Suprapubic skin (tissue), 3 donors: ENCODE results near the gene CCDC54.

Experiments
- CTCF ChIP-seq, 2 donors: fragments of 200-600 bp in 1 of 2; fragments of 450-650 bp in 1 of 2; sonication (generic) in 1 of 2; IDR thresholded peaks; one replicate each; pipeline ENCODE4 v1.5.1; 2016 to 2019; ENCODE audit warnings: antibody characterized with exemption in 2 of 2, mild to moderate bottlenecking in 1 of 2, moderate library complexity in 1 of 2
- POLR2A ChIP-seq, 2 donors: fragments of 450-650 bp; IDR thresholded peaks; one replicate each; pipeline ENCODE4 v1.6.1; 2017; ENCODE audit warnings: antibody characterized with exemption in 2 of 2, mild to moderate bottlenecking in 2 of 2, moderate library complexity in 2 of 2

GRCh38 chr3:107329088-107329487 is 48.2 kb upstream of the CCDC54 start:
- TF ChIP-seq POLR2A (IDR thresholded peaks at IDR 0.05) (no peak), CTCF (IDR thresholded peaks at IDR 0.05) (no peak)
